Daoy (cell line): Measurements from ENCODE around the gene RARRES2. TPM values are rescaled to one million over a fixed set of nuclear protein-coding genes. Genes with fewer than 3 reads are reported as not detected.

ENCODE experiments used
- DNase-seq: peaks from one replicate; pipeline ENCODE4 v3.0.0-alpha.2; 2015; ENCODE audit warnings: low read depth
- total RNA-seq: library from RNA; depleted of rRNA; stranded (reverse); fragments of >200 nt; shearing (Covaris generic); gene quantifications from 2 replicates; pipeline ENCODE4 v1.2.3, GENCODE V29; 2014

RARRES2 gene
- total RNA-seq, 1 experiment from 2014 or later: 11.8 TPM

GRCh38 chr7:150361807-150362621 is 20.6 kb upstream of the RARRES2 start:
- no peak for DNase-seq

- no peak for DNase-seq
Observed at GRCh38 chr7:150361402-150361801, 20.0 kb upstream of the RARRES2 start.

- no peak for DNase-seq
Observed at GRCh38 chr7:150360363-150361058, 19.1 kb upstream of the RARRES2 start.

GRCh38 chr7:150359622-150360362 is 18.4 kb upstream of the RARRES2 start:
- no peak for DNase-seq

GRCh38 chr7:150358988-150359621 is 17.7 kb upstream of the RARRES2 start:
- no peak for DNase-seq

- DNase-seq: no peak
Observed at GRCh38 chr7:150358433-150358832, 17.0 kb upstream of the RARRES2 start.

GRCh38 chr7:150357771-150358427 is 16.5 kb upstream of the RARRES2 start:
- DNase-seq: peak; percentile 74

GRCh38 chr7:150357270-150357669 is 15.8 kb upstream of the RARRES2 start:
- DNase-seq: peak; percentile 83

GRCh38 chr7:150356265-150356897 is 15.0 kb upstream of the RARRES2 start:
- peak; percentile 39 for DNase-seq

GRCh38 chr7:150355666-150356059 is 14.2 kb upstream of the RARRES2 start:
- no peak for DNase-seq

GRCh38 chr7:150351587-150352194 is 10.3 kb upstream of the RARRES2 start:
- DNase-seq: no peak

GRCh38 chr7:150346922-150347321 is 5.5 kb upstream of the RARRES2 start:
- no peak for DNase-seq

GRCh38 chr7:150345012-150345411 is 3.6 kb upstream of the RARRES2 start:
- DNase-seq: no peak

- no peak for DNase-seq
Observed at GRCh38 chr7:150344299-150344698, 2.9 kb upstream of the RARRES2 start.

GRCh38 chr7:150343225-150343624 is 1.8 kb upstream of the RARRES2 start:
- DNase-seq: no peak

- DNase-seq: no peak
Observed at GRCh38 chr7:150342121-150342408, 636 bp upstream of the RARRES2 start.

GRCh38 chr7:150340875-150341262 is 560 bp downstream of the RARRES2 start:
- no peak for DNase-seq

- peak; percentile 66 for DNase-seq
Observed at GRCh38 chr7:150340024-150340749, 1.2 kb downstream of the RARRES2 start.

- peak; percentile 42 for DNase-seq
Observed at GRCh38 chr7:150339409-150339809, 2.0 kb downstream of the RARRES2 start.
